ENCODE data around the gene KHSRP. TPM values are rescaled to one million over a fixed set of nuclear protein-coding genes. Genes with fewer than 3 reads are reported as not detected.

The KHSRP gene
- total RNA-seq, 2 experiments from 2014 or later = 266 to 268 TPM

- ATAC-seq (ENCODE audit: low read depth) (no peak), DNase-seq (no peak)
- POLR2A ChIA-PET = no interaction called here
- Mint-ChIP-seq H3K4me3 (no peak overlapping the region), H3K36me3 (peaks cover 31% of the 10 kb centered on the region), H3K9me3 (no peaks in the 10 kb centered on the region), H3K27me3 (no peaks in the 10 kb centered on the region), H3K4me1 (no peaks in the 10 kb centered on the region), H3K27ac (no peak overlapping the region)
Measured at GRCh38 chr19:6383188-6383587, 41.4 kb downstream of the KHSRP start.

DNA sequence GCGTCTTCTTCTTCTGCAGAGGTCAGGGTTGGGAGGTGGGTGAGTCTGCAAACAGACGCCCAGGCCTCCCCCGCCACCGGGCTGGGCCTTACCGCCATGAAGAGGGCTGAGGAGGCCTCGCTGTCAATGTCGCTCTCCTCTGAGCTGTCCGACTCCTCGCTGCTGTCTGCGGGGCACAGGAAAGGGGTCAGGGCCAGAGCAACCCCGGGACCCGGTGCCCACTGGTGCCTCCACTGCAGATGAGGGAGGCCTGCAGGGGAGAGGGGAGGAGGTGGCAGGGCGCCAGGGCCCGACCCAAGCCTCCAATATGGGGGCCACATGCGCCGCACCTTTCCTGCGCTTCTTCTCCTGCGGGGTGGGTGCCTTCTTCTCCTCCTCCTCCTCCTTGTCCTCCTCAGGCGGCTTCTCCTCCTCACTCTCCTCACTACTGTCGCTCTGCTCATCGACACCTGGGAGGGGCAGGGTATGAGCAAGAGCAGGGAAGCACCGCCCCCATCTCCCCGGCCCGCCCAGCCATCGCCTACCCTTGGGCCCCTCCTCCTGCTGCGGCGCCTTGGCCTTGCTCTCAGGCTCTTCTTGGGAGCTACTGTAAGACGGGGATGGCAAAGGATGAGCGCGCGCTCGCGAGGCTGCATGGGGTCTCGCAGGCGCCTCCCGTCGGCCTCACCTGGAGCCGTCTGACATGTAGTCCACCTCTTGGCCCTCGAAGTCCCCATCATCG lies 43.4 kb downstream of the KHSRP start:
- H3K27me3 Mint-ChIP-seq = no peaks in the 10 kb centered on the region
- peaks cover 30% of the 10 kb centered on the region for H3K36me3 Mint-ChIP-seq
- H3K4me1 Mint-ChIP-seq = no peaks in the 10 kb centered on the region
- H3K9me3 Mint-ChIP-seq = no peaks in the 10 kb centered on the region
- ATAC-seq (ENCODE audit: low read depth) = no peak
- DNase-seq = no peak
- no peak overlapping the region for H3K4me3 Mint-ChIP-seq
- POLR2A ChIA-PET = no interaction called here
- no peak overlapping the region for H3K27ac Mint-ChIP-seq

GRCh38 chr19:6379744-6380143 lies 44.9 kb downstream of the KHSRP start:
- POLR2A ChIA-PET = no interaction called here
- H3K36me3 Mint-ChIP-seq = peaks cover 27% of the 10 kb centered on the region
- no peaks in the 10 kb centered on the region for H3K4me1 Mint-ChIP-seq
- H3K9me3 Mint-ChIP-seq = no peaks in the 10 kb centered on the region
- DNase-seq (no peak), ATAC-seq (ENCODE audit: low read depth) (no peak)
- no peaks in the 10 kb centered on the region for H3K27me3 Mint-ChIP-seq
- no peak overlapping the region for H3K4me3 Mint-ChIP-seq
- no peak overlapping the region for H3K27ac Mint-ChIP-seq

DNA sequence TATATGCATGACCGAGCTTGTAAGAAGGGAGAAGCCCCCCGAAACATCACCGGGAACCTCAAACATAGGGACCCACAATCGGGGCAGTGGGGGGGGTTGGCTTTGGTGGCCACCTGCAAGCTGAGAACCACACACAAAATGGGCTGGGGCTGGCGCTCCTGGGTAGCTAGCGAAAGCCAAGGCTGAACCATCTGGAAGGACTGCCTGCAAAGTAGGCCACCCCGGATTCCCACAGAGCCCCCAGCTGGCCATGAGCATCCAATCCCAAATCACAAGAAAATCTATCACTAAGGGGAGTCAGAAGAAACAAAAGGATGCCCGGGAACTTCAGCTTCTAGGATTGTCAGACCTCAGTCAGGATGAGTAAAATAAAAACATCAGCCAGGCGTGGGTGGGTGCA lies 46.1 kb downstream of the KHSRP start:
- DNase-seq (no peak), ATAC-seq (ENCODE audit: low read depth) (no peak)
- Mint-ChIP-seq H3K9me3 (no peaks in the 10 kb centered on the region), H3K36me3 (peaks cover 27% of the 10 kb centered on the region), H3K27ac (no peak overlapping the region), H3K27me3 (no peaks in the 10 kb centered on the region), H3K4me3 (no peak overlapping the region), H3K4me1 (peaks cover 4% of the 10 kb centered on the region)
- POLR2A ChIA-PET = interaction anchor here (0.6 kb wide), 1 partner anchor 18 kb away, joined by 3 read pairs; no protein-coding TSS in a partner anchor

GRCh38 chr19:6378041-6378440 lies 46.6 kb downstream of the KHSRP start:
- Mint-ChIP-seq H3K36me3 (peaks cover 24% of the 10 kb centered on the region), H3K4me3 (no peak overlapping the region), H3K4me1 (peaks cover 4% of the 10 kb centered on the region), H3K27me3 (no peaks in the 10 kb centered on the region), H3K27ac (no peak overlapping the region), H3K9me3 (no peaks in the 10 kb centered on the region)
- DNase-seq (no peak), ATAC-seq (ENCODE audit: low read depth) (no peak)
- POLR2A ChIA-PET = interaction anchor here (0.6 to 1.9 kb wide), 2 partner anchors 15 to 17 kb away, joined by 3 to 4 read pairs; partner anchors contain the start of gene GTF2F1

GRCh38 chr19:6376512-6377190 lies 48.0 kb downstream of the KHSRP start:
- ATAC-seq (ENCODE audit: low read depth) (no peak), DNase-seq (no peak)
- Mint-ChIP-seq H3K27me3 (no peaks in the 10 kb centered on the region), H3K36me3 (peaks cover 15% of the 10 kb centered on the region), H3K4me3 (no peak overlapping the region), H3K27ac (no peak overlapping the region), H3K4me1 (peaks cover 9% of the 10 kb centered on the region), H3K9me3 (no peaks in the 10 kb centered on the region)
- POLR2A ChIA-PET = interaction anchor here (1.9 kb wide), 1 partner anchor 17 kb away, joined by 4 read pairs; the partner anchor contains the start of gene GTF2F1

GRCh38 chr19:6375411-6376010 lies 49.1 kb downstream of the KHSRP start, which contains the start of gene PSPN:
Gene PSPN (minus strand): TSS chr19:6375933. CDS start chr19:6375849, 84 bp downstream.
- no peak for DNase-seq
- ATAC-seq (ENCODE audit: low read depth) = no peak
- Mint-ChIP-seq H3K4me1 (peaks cover 9% of the 10 kb centered on the region), H3K27me3 (no peaks in the 10 kb centered on the region), H3K36me3 (peaks cover 7% of the 10 kb centered on the region), H3K4me3 (no peak within 1 kb of the TSS), H3K9me3 (no peaks in the 10 kb centered on the region), H3K27ac (no peak within 1 kb of the TSS)
- POLR2A ChIA-PET = no interaction called here

GRCh38 chr19:6374711-6375410 lies 49.8 kb downstream of the KHSRP start:
- Mint-ChIP-seq H3K4me1 (peaks cover 10% of the 10 kb centered on the region), H3K4me3 (no peak overlapping the region), H3K27ac (no peak overlapping the region), H3K36me3 (peaks cover 3% of the 10 kb centered on the region), H3K27me3 (no peaks in the 10 kb centered on the region), H3K9me3 (no peaks in the 10 kb centered on the region)
- ATAC-seq (ENCODE audit: low read depth) (no peak), DNase-seq (no peak)
- POLR2A ChIA-PET = no interaction called here

GRCh38 chr19:6374161-6374709 lies 50.4 kb downstream of the KHSRP start:
- Mint-ChIP-seq H3K4me3 (no peak overlapping the region), H3K4me1 (peaks cover 15% of the 10 kb centered on the region), H3K9me3 (no peaks in the 10 kb centered on the region), H3K27ac (no peak overlapping the region), H3K27me3 (no peaks in the 10 kb centered on the region), H3K36me3 (peaks cover 7% of the 10 kb centered on the region)
- POLR2A ChIA-PET = interaction anchor here (0.6 to 4.4 kb wide), 2 partner anchors 12 to 363 kb away, joined by 3 to 40 read pairs; partner anchors contain the start of genes CLPP and GPR108
- no peak for DNase-seq
- no peak for ATAC-seq (ENCODE audit: low read depth)

DNA sequence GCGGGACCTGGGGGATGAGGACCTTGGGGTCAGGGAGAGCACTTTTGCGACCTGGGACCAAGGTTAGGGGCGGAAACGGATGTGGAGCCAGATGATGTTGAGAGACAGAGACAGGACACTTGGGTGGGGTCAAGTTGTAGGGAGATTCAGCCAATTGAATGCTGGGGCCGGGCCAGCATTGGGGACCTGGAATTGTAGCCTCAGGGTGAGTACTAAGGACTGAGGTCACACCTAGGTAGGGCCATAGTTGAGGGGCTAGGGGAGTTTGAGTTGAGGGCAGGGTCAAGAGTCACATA lies 50.9 kb downstream of the KHSRP start:
- ATAC-seq (ENCODE audit: low read depth) (no peak), DNase-seq (no peak)
- Mint-ChIP-seq H3K36me3 (peaks cover 10% of the 10 kb centered on the region), H3K27ac (peak overlapping the region; percentile 94), H3K4me1 (peaks cover 15% of the 10 kb centered on the region), H3K4me3 (peak overlapping the region; percentile 87), H3K27me3 (no peaks in the 10 kb centered on the region), H3K9me3 (no peaks in the 10 kb centered on the region)
- POLR2A ChIA-PET = interaction anchor here (0.6 to 4.4 kb wide), 4 partner anchors 11 to 364 kb away, joined by 3 to 40 read pairs (median 8); partner anchors contain the start of genes CLPP, GPR108 and GTF2F1

DNA sequence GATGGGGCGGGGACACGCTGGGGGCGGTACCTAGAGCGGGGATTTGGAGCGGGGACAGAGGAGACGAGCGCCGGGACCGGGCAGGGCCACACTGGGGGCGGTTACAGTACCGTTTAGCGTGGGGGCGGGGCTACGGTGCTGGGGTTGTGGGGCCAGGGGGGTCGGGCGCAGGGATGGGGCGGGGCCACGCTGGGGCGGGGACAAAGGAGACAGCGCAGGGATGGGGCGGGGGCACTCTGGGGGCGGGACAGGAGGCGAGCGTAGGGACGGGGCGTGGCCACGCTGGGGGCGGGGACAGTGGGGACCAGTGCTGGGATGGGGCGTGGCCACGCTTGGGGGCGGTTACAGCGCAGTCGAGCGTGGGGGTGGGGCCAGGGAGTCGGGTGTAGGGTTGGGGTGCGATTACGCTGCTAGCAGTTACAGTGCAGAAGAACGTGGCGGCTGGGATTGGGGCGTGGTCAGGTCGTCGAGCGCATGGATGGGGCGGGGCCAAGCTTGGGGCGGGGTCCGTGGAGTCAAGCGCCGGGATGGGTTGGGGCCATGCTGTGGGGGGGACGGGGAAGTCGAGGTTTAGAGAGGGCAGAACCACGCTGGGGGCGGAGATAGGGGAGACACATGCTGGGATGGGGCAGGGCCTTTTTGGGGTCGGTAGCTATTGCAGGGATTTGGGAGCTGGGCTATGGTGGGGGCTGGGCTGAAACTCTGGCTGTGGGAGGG lies 51.4 kb downstream of the KHSRP start:
- ATAC-seq (ENCODE audit: low read depth) (peak; percentile 68), DNase-seq (peak; percentile 100)
- Mint-ChIP-seq H3K27ac (peak overlapping the region; percentile 94), H3K36me3 (peaks cover 11% of the 10 kb centered on the region), H3K9me3 (no peaks in the 10 kb centered on the region), H3K4me3 (peak overlapping the region; percentile 87), H3K4me1 (peaks cover 15% of the 10 kb centered on the region), H3K27me3 (no peaks in the 10 kb centered on the region)
- POLR2A ChIA-PET = interaction anchor here (0.6 to 4.4 kb wide), 9 partner anchors 11 to 364 kb away, joined by 3 to 40 read pairs (median 6); partner anchors contain the start of genes CLPP, GPR108, GTF2F1 and KHSRP

- POLR2A ChIA-PET = interaction anchor here (0.5 to 4.4 kb wide), 9 partner anchors 10 to 261 kb away, joined by 3 to 40 read pairs (median 6); partner anchors contain the start of genes CLPP, DENND1C, GTF2F1 and KHSRP
- H3K4me3 Mint-ChIP-seq = peak within 1 kb of the TSS; percentile 87
- ATAC-seq (ENCODE audit: low read depth) (peak; percentile 83), DNase-seq (peak; percentile 91)
- no peaks in the 10 kb centered on the region for H3K9me3 Mint-ChIP-seq
- no peaks in the 10 kb centered on the region for H3K27me3 Mint-ChIP-seq
- peak within 1 kb of the TSS; percentile 94 for H3K27ac Mint-ChIP-seq
- peaks cover 13% of the 10 kb centered on the region for H3K36me3 Mint-ChIP-seq
- H3K4me1 Mint-ChIP-seq = peaks cover 15% of the 10 kb centered on the region
Measured at GRCh38 chr19:6372594-6373095, 52.0 kb downstream of the KHSRP start, which contains the start of gene ALKBH7. Gene ALKBH7 (plus strand): TSS chr19:6372794. CDS start chr19:6372821, 27 bp downstream.
